Measurements from ENCODE around the gene PTPRE. TPM values are rescaled to one million over a fixed set of nuclear protein-coding genes. Genes with fewer than 3 reads are reported as not detected.

The PTPRE gene
- polyA plus RNA-seq, 1 donor from 2014 or later = 4.1 TPM

GRCh38 chr10:128064108-128064969 lies 157.4 kb downstream of the PTPRE start:
- H3F3A ChIP-seq (ENCODE audit: insufficient read depth, low read length, poor library complexity, severe bottlenecking) = no peaks in the 10 kb centered on the region
- no peaks in the 10 kb centered on the region for H3K9me2 ChIP-seq (ENCODE audit: insufficient read depth, low read length)
- H3K27ac ChIP-seq (ENCODE audit: low read length) = no peak overlapping the region
- H3K9me3 ChIP-seq (ENCODE audit: low read length) = no peaks in the 10 kb centered on the region
- no peaks in the 10 kb centered on the region for H3K79me2 ChIP-seq (replicated peaks; ENCODE audit: insufficient read depth, low read length)
- no peaks in the 10 kb centered on the region for H3K36me3 ChIP-seq (ENCODE audit: insufficient read depth, low read length)
- no peak overlapping the region for H2AFZ ChIP-seq (ENCODE audit: low read depth, low read length)
- H3K4me2 ChIP-seq (ENCODE audit: low read length) = no peak overlapping the region
- no peaks in the 10 kb centered on the region for H3K27me3 ChIP-seq (ENCODE audit: insufficient read depth, low read depth, low read length)
- TF ChIP-seq RAD21 (conservative IDR thresholded peaks at IDR 0.05) (no peak), REST (IDR thresholded peaks at IDR 0.05; ENCODE audit: borderline replicate concordance) (no peak), MXI1 (conservative IDR thresholded peaks at IDR 0.05; ENCODE audit: poor library complexity, severe bottlenecking) (no peak), EP300 (conservative IDR thresholded peaks at IDR 0.05; ENCODE audit: poor library complexity, severe bottlenecking) (no peak), TAF1 (IDR thresholded peaks at IDR 0.05; ENCODE audit: low read depth) (no peak), CTCF (IDR thresholded peaks at IDR 0.05; ENCODE audit: poor library complexity, severe bottlenecking) (no peak), SMC3 (conservative IDR thresholded peaks at IDR 0.05; ENCODE audit: poor library complexity) (no peak), POLR2AphosphoS5 (IDR thresholded peaks at IDR 0.05) (no peak), EZH2 (IDR thresholded peaks at IDR 0.05; ENCODE audit: borderline replicate concordance, insufficient read depth, low read length, poor library complexity, severe bottlenecking) (no peak)
- H3K4me3 ChIP-seq (ENCODE audit: low read length) = no peak overlapping the region
- no peak overlapping the region for H3K9ac ChIP-seq (ENCODE audit: low read length)
- H4K20me1 ChIP-seq (ENCODE audit: insufficient read depth) = no peaks in the 10 kb centered on the region

GRCh38 chr10:128064970-128065580 lies 158.2 kb downstream of the PTPRE start:
- Histone ChIP-seq H3K9ac (ENCODE audit: low read length) (no peak overlapping the region), H4K20me1 (ENCODE audit: insufficient read depth) (no peaks in the 10 kb centered on the region), H3K9me3 (ENCODE audit: low read length) (no peaks in the 10 kb centered on the region), H3K36me3 (ENCODE audit: insufficient read depth, low read length) (no peaks in the 10 kb centered on the region), H3K27ac (ENCODE audit: low read length) (no peak overlapping the region), H3K4me2 (ENCODE audit: low read length) (no peak overlapping the region), H3K9me2 (ENCODE audit: insufficient read depth, low read length) (no peaks in the 10 kb centered on the region), H2AFZ (ENCODE audit: low read depth, low read length) (no peak overlapping the region), H3K27me3 (ENCODE audit: insufficient read depth, low read depth, low read length) (no peaks in the 10 kb centered on the region), H3K4me3 (ENCODE audit: low read length) (no peak overlapping the region), H3F3A (ENCODE audit: insufficient read depth, low read length, poor library complexity, severe bottlenecking) (no peaks in the 10 kb centered on the region), H3K79me2 (replicated peaks; ENCODE audit: insufficient read depth, low read length) (no peaks in the 10 kb centered on the region)
- TF ChIP-seq EZH2 (IDR thresholded peaks at IDR 0.05; ENCODE audit: borderline replicate concordance, insufficient read depth, low read length, poor library complexity, severe bottlenecking) (no peak), POLR2AphosphoS5 (IDR thresholded peaks at IDR 0.05) (no peak), SMC3 (conservative IDR thresholded peaks at IDR 0.05; ENCODE audit: poor library complexity) (no peak), EP300 (conservative IDR thresholded peaks at IDR 0.05; ENCODE audit: poor library complexity, severe bottlenecking) (no peak), RAD21 (conservative IDR thresholded peaks at IDR 0.05) (no peak), CTCF (IDR thresholded peaks at IDR 0.05; ENCODE audit: poor library complexity, severe bottlenecking) (no peak), REST (IDR thresholded peaks at IDR 0.05; ENCODE audit: borderline replicate concordance) (no peak), TAF1 (IDR thresholded peaks at IDR 0.05; ENCODE audit: low read depth) (no peak)

Data from neural cell (in vitro differentiated cells).